ENCODE data around the gene RPL39L. TPM values are rescaled to one million over a fixed set of nuclear protein-coding genes. Genes with fewer than 3 reads are reported as not detected.

RPL39L gene
- total and polyA plus RNA-seq, 2 of the 4 experiments (the other 2 are of a cell fraction), result 18.1 to 34.6 TPM

GRCh38 chr3:187114511-187114910 lies 24.8 kb downstream of the RPL39L start:
- no peaks in the 10 kb centered on the region for H3K9me3 ChIP-seq (ENCODE audit: control insufficient read depth, insufficient read depth, low read length)
- H2AK9ac ChIP-seq (replicated peaks; ENCODE audit: low read depth, low read length, poor library complexity), result no peak overlapping the region
- H3K79me1 ChIP-seq (ENCODE audit: low read depth in 1 of 2, low read length in 2 of 2), result no peaks in the 10 kb centered on the region; a peak in 1 of 4 replicates
- H3K9ac ChIP-seq (ENCODE audit: low read depth, low read length), result no peak overlapping the region
- no peak overlapping the region for H2BK15ac ChIP-seq (ENCODE audit: low read depth, low read length)
- in situ Hi-C loops (cut with MboI; ENCODE audit: low sequenced_read_pairs), result no loop called here
- no peaks in the 10 kb centered on the region for H3K9me1 ChIP-seq (ENCODE audit: insufficient read depth, low read length)
- H3K4me3 ChIP-seq (ENCODE audit: insufficient read depth, low read depth, low read length), result no peak overlapping the region
- no peaks in the 10 kb centered on the region for H3K27me3 ChIP-seq (ENCODE audit: control insufficient read depth, insufficient read depth, low read length)
- H2AK5ac ChIP-seq (ENCODE audit: low read depth, low read length), result no peak overlapping the region
- no peak overlapping the region for H3K4ac ChIP-seq (ENCODE audit: low read depth, low read length)
- no CpG with 5 or more reads among the region's 2 CpGs for WGBS, 2 experiments (ENCODE audit: extremely low coverage in 2 of 2, insufficient read length in 1 of 2)
- H3K4me1 ChIP-seq (ENCODE audit: control insufficient read depth, insufficient read depth, low read length), result no peaks in the 10 kb centered on the region
- ChIA-PET CTCF (interaction anchor here (0.7 to 3.6 kb wide), 3 partner anchors 13 to 25 kb away, joined by 4 to 26 read pairs (median 4); partner anchors contain the start of gene RPL39L), POLR2A (ENCODE audit: unreplicated experiment) (no interaction called here)
- intact Hi-C loops (cut with micrococcal nuclease), result loop anchor here (5.0 kb wide), 2 partner anchors 203 to 267 kb away; no protein-coding TSS in a partner anchor
- H2BK20ac ChIP-seq (ENCODE audit: low read depth, low read length), result no peak overlapping the region
- no peaks in the 10 kb centered on the region for H3K36me3 ChIP-seq (ENCODE audit: control insufficient read depth, insufficient read depth, low read length)
- dilution Hi-C loops (cut with HindIII; ENCODE audit: low sequenced_read_pairs, unreplicated experiment), result no loop called here
- BruUV-seq (replicated peaks), result no TSS peak
- H2AFZ ChIP-seq (replicated peaks; ENCODE audit: low read length, poor library complexity), result no peak overlapping the region
- H2BK120ac ChIP-seq (ENCODE audit: low read depth, low read length), result no peak overlapping the region
- no peak overlapping the region for H4K5ac ChIP-seq (ENCODE audit: low read depth, low read length)
- no peak overlapping the region for H3K23ac ChIP-seq (ENCODE audit: low read depth, low read length)
- no peaks in the 10 kb centered on the region for H4K20me1 ChIP-seq (ENCODE audit: insufficient read depth, low read length)
- no peak for TF ChIP-seq RFX5 (IDR thresholded peaks at IDR 0.05; ENCODE audit: low read depth, low read length)
- no peak for TF ChIP-seq RCOR1 (IDR thresholded peaks at IDR 0.05; ENCODE audit: insufficient replicate concordance, low read length)
- TF ChIP-seq USF2 (IDR thresholded peaks at IDR 0.05; ENCODE audit: low read depth, low read length), result no peak
- TF ChIP-seq BHLHE40 (IDR thresholded peaks at IDR 0.05; ENCODE audit: low read depth, low read length), result no peak
- no peak for TF ChIP-seq NFE2L2 (IDR thresholded peaks at IDR 0.05; ENCODE audit: low read depth, low read length)
- no peak for TF ChIP-seq MXI1 (IDR thresholded peaks at IDR 0.05; ENCODE audit: borderline replicate concordance, low read depth, low read length)
- no peak for TF ChIP-seq MAFK (IDR thresholded peaks at IDR 0.05; ENCODE audit: low read depth, low read length)
- no peak for TF ChIP-seq ELK1 (IDR thresholded peaks at IDR 0.05; ENCODE audit: borderline replicate concordance, low read depth, low read length)
- no peak for TF ChIP-seq CEBPB (IDR thresholded peaks at IDR 0.05; ENCODE audit: low read depth, low read length)
- TF ChIP-seq CTCF (conservative IDR thresholded peaks at IDR 0.05; ENCODE audit: low read depth, low read length), result no peak
- no peak for TF ChIP-seq SMC3 (IDR thresholded peaks at IDR 0.05; ENCODE audit: low read depth, low read length)
- no peak for TF ChIP-seq MAZ (IDR thresholded peaks at IDR 0.05; ENCODE audit: borderline replicate concordance, low read depth, low read length)
- no peak for TF ChIP-seq RAD21 (IDR thresholded peaks at IDR 0.05; ENCODE audit: low read length)
- no peak overlapping the region for H4K91ac ChIP-seq (ENCODE audit: insufficient read depth, low read depth, low read length)
- no peak overlapping the region for H2BK5ac ChIP-seq (ENCODE audit: low read depth, low read length, poor library complexity, severe bottlenecking)
- no peak for DNase-seq
- H3K4me2 ChIP-seq (ENCODE audit: low read depth, low read length), result no peak overlapping the region
- no peak for ATAC-seq (ENCODE audit: low read depth)
- H3K14ac ChIP-seq (replicated peaks; ENCODE audit: low read depth, low read length), result no peak overlapping the region
- H3K18ac ChIP-seq (ENCODE audit: low read depth, low read length), result no peak overlapping the region
- no peak overlapping the region for H3K56ac ChIP-seq (ENCODE audit: extremely low read depth, insufficient read depth, low read length)
- H4K8ac ChIP-seq (ENCODE audit: low read depth in 2 of 2, low read length in 2 of 2), result no peak overlapping the region
- no peak overlapping the region for H3K27ac ChIP-seq (ENCODE audit: insufficient read depth, low read length)

Data from IMR-90 (cell line).